GM21717 (cell line): Measurements from ENCODE around the gene OR2A1.
"Not testable (repeated sequence)": the region's sequence is repeated elsewhere in the genome, so short reads cannot be mapped to it uniquely, and the experiment has no call there.

Experiments used
- ATAC-seq: cut with Tn5 transposase; IDR thresholded peaks from one replicate; pipeline ENCODE4 v1.9.1; 2021; ENCODE audit warnings: mild to moderate bottlenecking, moderate library complexity; ENCODE audit not compliant: unreplicated experiment

Gene OR2A1

GRCh38 chr7:144323359-144323758 is 11.1 kb downstream of the OR2A1 start:
- not testable (repeated sequence) for ATAC-seq

GRCh38 chr7:144325868-144326267 is 13.6 kb downstream of the OR2A1 start:
- ATAC-seq, result not testable (repeated sequence)

GRCh38 chr7:144330044-144330443 is 17.8 kb downstream of the OR2A1 start:
- ATAC-seq, result not testable (repeated sequence)

- ATAC-seq, result not testable (repeated sequence)
Observed at GRCh38 chr7:144331221-144331995, 19.2 kb downstream of the OR2A1 start.

GRCh38 chr7:144331996-144332288 is 19.7 kb downstream of the OR2A1 start:
- ATAC-seq, result not testable (repeated sequence)

- ATAC-seq, result peak; percentile 45
Observed at GRCh38 chr7:144348625-144349024, 36.4 kb downstream of the OR2A1 start.

GRCh38 chr7:144351667-144352066 is 39.4 kb downstream of the OR2A1 start:
- not testable (repeated sequence) for ATAC-seq

GRCh38 chr7:144355176-144355822 is 43.1 kb downstream of the OR2A1 start, which contains the start of gene ARHGEF5:
Gene ARHGEF5 (plus strand): TSS chr7:144355402. CDS start chr7:144362670, 7,268 bp downstream.
- peak; percentile 73 for ATAC-seq

- ATAC-seq, result not testable (repeated sequence)
Observed at GRCh38 chr7:144356185-144356584, 44.0 kb downstream of the OR2A1 start.

GRCh38 chr7:144356860-144357259 is 44.6 kb downstream of the OR2A1 start:
- not testable (repeated sequence) for ATAC-seq

GRCh38 chr7:144362061-144362460 is 49.8 kb downstream of the OR2A1 start:
- ATAC-seq, result not testable (repeated sequence)

- not testable (repeated sequence) for ATAC-seq
Observed at GRCh38 chr7:144365523-144365922, 53.3 kb downstream of the OR2A1 start.

GRCh38 chr7:144367250-144367649 is 55.0 kb downstream of the OR2A1 start:
- not testable (repeated sequence) for ATAC-seq

GRCh38 chr7:144369221-144369620 is 57.0 kb downstream of the OR2A1 start:
- not testable (repeated sequence) for ATAC-seq
